Erythroblast (primary cell): ENCODE data around the gene TM9SF2.

Experiments used
- DNase-seq, 2 experiments: peaks; one replicate each; lab custom pipeline; 2025; lab: John Stamatoyannopoulos, UW
- GATA1 ChIP-seq: IDR thresholded peaks from 2 replicates; pipeline ENCODE4 v1.6.1; 2011; ENCODE audit warnings: low read depth, mild to moderate bottlenecking, control low read depth, low read length, moderate library complexity
- POLR2A ChIP-seq: IDR thresholded peaks from 2 replicates; pipeline ENCODE4 v1.6.1; 2011; ENCODE audit warnings: mild to moderate bottlenecking, low read length

The TM9SF2 gene

DNA sequence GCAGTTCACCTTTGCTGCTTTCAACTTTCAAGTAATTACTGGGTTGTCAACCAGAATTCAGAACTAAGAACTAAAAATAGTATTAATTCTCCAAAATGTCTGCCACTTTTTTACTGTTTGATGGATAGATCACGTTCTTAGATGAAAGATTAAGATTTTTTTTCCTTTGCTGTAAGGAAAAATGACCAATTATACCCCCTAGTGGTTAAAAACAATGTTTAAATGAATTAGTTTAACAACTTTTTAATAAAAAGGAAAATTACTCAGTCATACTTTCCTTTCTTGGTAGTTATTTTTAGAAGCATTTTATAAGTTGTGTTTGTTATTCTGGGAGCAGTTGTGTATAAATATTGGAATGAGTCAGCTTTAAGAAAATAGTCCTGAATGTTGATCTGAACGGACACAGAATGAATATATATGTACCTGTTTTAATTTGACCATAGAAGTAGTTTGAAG is 4.6 kb downstream of the TM9SF2 start:
- peak; percentile 37 to 40 for DNase-seq
- TF ChIP-seq POLR2A (no peak), GATA1 (no peak)

DNA sequence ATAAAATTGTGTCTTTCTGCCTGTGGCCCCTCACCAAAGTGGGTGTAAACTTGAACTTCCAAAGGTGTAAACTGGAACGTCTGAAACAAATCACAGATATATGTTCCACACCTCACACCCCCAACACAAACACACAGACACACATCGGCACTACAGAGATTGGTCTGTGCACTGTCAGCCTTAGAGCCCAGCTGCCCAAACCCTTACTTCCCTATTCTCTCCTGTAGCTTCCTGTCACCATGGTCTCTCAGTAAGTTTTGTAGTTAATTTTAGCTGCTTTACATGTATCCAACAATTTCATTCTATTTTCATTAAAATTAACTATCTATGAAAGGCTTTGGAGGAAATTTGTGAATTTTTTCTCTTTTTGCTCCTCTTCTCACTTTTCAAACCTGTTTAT is 5.4 kb downstream of the TM9SF2 start:
- no peak for DNase-seq
- TF ChIP-seq POLR2A = no peak
- TF ChIP-seq GATA1 = no peak

DNA sequence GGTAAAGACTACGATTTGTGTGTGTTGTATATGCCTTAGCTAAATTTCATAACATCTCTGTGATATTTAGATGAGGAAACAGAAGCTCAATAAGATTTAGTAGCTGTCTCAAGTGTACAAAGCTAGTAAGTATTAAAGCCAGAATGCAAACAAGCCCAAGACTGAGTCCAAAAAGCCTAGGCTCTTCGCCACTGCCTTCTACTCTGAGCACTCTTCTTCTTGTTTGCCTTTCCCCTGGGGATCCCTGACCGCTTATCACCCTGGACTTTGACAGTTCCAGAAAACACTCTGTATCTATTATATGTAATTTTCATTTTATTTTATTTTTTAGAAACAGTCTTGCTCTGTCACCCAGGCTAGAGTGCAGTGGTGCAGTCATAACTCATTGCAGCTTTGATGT is 5.8 kb downstream of the TM9SF2 start:
- DNase-seq = no peak
- TF ChIP-seq POLR2A = no peak
- no peak for TF ChIP-seq GATA1

DNA sequence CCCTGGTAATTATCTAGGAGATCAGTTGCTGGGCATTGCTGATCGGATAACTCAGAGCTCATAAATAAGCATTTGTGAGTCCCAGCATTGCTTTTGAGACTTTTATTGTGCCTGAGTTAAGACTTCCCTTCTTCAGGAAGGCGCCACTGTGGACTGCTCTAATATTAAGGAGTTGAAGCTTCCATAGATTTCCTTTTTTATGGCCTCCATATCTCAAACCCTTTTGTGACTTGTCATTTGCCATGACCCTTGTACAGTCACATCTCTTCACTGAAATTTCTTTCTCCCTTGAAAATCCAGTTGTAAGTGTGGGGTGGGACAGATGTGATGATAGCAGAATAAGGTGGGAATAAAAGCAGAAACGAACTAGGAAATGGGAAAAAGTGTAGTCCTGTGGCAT is 6.3 kb downstream of the TM9SF2 start:
- no peak for DNase-seq
- no peak for TF ChIP-seq POLR2A
- TF ChIP-seq GATA1 = no peak

DNA sequence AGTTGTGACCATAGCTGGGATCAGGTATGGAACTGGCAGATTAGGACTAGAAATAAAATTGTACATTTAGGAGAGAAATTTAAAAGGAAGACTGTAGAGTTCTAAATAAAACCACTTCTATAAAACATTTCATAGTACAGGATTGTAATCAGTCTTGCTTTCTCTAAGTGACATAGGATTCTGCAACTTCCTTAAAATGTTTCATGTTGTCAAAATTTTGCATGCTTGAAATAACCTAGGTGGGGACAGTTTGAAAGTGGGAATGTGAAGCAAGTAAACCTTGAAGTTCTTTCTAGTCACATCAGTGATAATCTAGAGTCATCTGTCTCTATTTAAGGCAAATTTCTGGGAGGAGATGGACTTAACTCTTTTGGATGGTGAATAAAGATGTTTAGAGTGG is 6.7 kb downstream of the TM9SF2 start:
- no peak for DNase-seq
- TF ChIP-seq POLR2A (no peak), GATA1 (no peak)

DNA sequence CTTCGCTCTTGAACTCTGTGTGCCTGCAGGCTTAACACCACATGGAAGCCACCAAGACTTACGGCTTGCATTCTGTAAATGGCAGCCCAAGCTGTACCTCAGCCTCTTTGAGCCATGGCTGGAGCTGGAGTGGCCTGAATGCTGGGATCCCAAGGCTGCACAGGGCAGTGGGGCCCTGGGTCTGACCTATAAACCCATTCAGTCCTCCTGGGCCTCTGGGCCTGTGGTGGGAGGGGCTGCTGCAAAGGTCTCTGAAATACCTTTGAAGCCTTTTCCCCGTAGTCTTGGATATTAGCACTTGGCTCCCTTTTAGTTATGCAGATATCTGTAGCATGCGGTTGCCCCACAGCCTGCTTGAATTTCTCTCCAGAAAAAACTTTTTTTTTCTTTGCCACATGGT is 8.2 kb downstream of the TM9SF2 start:
- no peak for DNase-seq
- TF ChIP-seq POLR2A (no peak), GATA1 (no peak)

DNA sequence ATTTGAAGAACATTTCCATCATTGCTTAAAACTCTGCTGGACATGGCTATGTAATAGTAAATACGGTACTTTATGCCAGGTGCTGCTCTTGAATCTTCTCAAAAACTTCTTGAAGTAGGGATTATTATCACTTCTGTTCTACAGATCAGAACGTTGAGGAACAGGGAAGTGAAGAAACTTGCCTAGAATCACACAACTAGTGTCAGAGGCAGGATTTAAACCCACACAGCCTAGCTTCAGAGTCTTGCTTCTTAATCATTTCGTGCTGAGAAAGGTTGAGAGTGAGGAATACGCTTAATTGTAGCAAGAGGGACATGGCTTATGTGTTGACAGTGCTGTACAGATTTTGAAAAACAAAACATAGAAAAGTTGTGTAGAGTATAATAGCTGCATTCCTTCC is 13.5 kb downstream of the TM9SF2 start:
- DNase-seq = no peak
- TF ChIP-seq GATA1 = no peak
- no peak for TF ChIP-seq POLR2A

DNA sequence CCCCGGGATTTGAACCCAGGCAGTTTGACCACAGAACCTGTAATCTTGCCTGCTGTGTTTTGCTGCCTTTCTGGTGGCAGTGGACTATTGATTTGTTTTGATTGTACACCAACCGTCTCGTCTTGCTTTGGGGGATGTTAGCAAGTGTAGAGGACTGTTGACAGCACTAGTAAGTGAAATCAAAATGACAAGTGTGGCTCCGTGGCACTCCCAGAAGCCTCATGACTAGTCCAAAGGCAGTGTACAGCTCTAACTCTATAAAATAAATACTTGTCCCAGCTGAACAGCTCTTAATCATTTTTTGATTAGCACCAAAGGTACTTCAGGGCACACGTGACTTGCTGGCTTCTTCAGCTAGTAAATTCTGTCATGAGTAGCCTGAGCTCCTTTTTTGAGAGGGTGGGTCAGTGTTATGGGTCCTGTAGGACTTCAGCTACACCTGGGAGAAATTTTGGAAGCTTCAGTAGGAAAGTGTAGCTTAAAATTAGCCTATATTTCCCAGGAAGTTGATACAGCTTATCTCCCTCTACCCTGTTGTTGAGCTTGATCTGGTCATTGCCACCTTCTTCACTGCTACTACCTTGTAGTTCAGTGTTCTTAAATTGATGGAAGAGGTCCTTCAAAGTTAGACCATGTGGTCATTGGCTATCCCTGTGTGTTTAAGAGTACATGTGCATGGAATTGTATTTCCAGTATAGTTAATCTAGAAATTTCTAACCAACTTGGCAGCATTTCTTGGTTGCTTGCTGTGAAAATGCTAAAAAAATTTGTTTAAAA is 15.1 kb downstream of the TM9SF2 start:
- no peak for TF ChIP-seq GATA1
- no peak for TF ChIP-seq POLR2A

DNA sequence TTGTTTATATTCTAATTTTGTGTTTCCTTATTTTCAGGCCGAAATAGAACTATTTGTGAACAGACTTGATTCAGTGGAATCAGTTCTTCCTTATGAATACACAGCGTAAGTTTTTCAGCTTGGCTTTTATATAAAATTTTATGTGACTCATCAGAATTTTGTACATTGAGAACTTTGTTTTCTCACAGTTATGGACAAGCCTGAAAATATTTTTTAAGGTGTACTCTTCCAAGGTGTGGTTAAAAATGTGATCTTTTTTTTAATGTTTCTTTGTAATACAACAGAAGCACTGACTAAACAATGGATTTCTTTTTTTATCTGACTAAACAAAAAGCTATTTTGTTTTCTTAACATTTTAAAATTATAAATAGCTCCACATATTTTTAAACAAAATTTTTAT is 16.3 kb downstream of the TM9SF2 start:
- TF ChIP-seq POLR2A = no peak
- TF ChIP-seq GATA1 = no peak

More for the DNA sequence above, 15.1 kb downstream of the TM9SF2 start:
- DNase-seq = no peak

DNA sequence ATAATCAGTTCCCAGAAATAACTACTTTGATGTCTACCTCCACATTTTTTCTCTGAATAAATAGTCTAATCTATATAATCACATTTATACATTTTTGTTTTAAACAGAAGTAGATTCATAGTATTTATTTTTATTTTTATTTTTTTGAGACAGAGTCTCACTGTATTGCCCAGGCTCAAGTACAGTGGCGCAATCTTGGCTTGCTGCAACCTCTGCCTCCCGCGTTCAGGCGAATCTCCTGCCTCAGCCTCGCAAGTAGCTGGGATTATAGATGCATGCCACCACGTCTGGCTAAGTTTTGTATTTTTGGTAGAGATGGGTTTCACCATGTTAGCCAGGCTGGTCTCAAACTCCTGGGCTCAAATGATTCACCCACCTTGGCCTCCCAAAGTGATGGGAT is 16.7 kb downstream of the TM9SF2 start:
- TF ChIP-seq GATA1 = no peak
- no peak for TF ChIP-seq POLR2A

More for the DNA sequence above, 16.3 kb downstream of the TM9SF2 start:
- DNase-seq = no peak

DNA sequence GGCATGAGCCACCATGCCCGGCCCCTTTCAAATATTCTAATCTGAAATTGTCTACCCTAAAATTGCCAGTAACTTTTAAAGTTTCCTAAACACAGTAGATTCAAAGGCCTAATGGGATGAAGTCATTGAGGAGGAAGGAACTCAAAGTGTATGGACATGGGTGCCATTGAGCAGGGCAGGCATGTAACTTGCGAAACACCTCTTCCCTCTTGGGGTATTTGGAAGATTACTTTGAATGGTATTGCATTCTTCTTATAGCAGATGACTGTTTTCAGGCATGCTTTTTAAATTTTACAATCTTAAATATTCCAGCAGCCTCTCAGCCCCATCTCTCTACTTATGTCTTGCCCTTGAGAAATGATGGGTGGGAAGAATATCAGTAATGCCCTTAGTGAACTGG is 21.0 kb downstream of the TM9SF2 start:
- TF ChIP-seq POLR2A = no peak
- no peak for TF ChIP-seq GATA1
- DNase-seq = no peak

More for the DNA sequence above, 16.7 kb downstream of the TM9SF2 start:
- no peak for DNase-seq

DNA sequence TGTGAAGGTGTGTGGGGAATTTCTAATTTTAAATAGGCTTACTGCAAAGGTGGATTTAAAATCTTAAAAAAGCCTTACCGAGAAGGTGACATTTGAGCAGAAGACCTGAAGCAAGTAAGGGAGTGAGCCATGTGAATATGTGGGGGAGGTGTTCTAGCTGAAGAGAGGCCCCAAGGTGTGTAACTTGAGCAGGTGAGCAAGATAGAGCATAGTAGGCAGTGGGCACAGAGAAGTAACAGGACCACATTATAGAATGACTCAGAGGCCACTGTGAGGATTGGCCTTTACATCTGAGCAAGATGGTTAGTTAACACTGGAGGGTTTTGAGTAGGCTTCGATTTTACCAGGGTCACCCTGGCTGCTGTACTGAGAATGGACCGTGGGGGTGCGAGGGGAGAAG is 22.6 kb downstream of the TM9SF2 start:
- TF ChIP-seq GATA1 = no peak
- TF ChIP-seq POLR2A = no peak
- DNase-seq = no peak

DNA sequence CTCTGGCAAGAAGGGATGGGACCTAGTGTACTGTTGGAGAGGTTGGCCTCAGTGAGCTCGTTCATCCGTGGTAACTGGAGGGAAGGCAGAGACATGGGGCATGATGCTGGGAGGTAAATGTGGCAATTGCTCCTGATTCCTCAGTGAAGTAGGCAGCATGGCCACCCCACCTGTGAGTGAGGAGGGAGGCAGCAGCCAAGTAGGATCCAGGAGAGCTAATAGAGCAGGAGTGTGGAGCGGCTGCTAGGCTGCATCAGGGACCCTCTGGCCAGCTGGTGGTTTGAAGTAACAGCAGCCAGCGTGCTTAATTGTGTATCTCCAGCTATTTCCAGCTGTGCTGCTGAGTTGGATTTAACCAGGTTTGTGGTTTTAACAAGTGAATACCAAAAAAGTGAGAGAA is 24.7 kb downstream of the TM9SF2 start:
- no peak for DNase-seq

DNA sequence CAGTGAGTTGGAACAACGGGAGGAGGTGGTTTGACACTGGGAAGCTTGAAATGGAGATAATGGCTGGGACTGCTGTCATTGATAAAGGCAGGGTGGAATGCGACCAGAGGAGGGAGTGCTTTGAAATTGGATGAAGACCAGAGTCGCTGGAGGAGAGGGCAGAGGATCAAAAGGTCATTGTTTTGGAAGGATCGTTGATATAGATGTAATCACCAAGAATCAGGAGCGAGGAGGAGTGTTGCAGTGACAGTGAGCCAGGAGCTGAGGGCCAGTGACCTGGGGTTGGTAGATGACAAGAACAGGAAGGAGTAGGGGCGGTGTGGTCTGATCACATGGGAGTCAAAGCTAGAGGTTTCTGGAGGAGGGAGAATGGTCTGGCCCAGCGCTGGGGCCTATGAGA is 25.3 kb downstream of the TM9SF2 start:
- no peak for TF ChIP-seq POLR2A
- TF ChIP-seq GATA1 = no peak

More for the DNA sequence above, 24.7 kb downstream of the TM9SF2 start:
- TF ChIP-seq POLR2A = no peak
- TF ChIP-seq GATA1 = no peak

DNA sequence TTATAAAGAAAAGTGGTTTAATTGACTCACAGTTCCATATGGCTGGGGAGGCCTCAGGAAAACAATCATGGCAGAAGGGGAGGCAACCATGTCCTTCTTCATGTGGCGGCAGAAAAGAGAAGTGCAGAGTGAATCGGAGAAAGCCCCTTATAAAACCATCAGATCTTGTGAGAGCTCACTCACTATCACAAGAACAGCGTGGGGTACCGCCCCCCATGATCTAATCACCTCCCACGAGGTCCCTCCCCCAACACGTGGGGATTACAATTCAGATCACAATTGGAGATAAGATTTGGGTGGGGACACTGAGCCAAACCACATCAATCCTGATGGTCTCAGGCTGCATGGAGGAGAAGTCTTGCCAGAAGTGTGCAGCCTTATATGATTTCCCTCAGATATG is 26.0 kb downstream of the TM9SF2 start:
- peak in 1 of 2 experiments; percentile 33 for DNase-seq
- TF ChIP-seq POLR2A (no peak), GATA1 (no peak)

More for the DNA sequence above, 25.3 kb downstream of the TM9SF2 start:
- peak; percentile 16 to 21 for DNase-seq
